GM21447 (cell line): ENCODE results near the gene PHPT1.
"Not testable (repeated sequence)": the region's sequence is repeated elsewhere in the genome, so short reads cannot be mapped to it uniquely, and the experiment has no call there.

ENCODE experiments used
- ATAC-seq: cut with Tn5 transposase; IDR thresholded peaks from one replicate; pipeline ENCODE4 v1.9.1; 2021; ENCODE audit not compliant: unreplicated experiment

The PHPT1 gene

GRCh38 chr9:136823136-136824046, 25.8 kb upstream of the PHPT1 start:
- no peak for ATAC-seq

GRCh38 chr9:136824496-136825225, 24.5 kb upstream of the PHPT1 start:
- ATAC-seq = no peak

GRCh38 chr9:136825295-136826187, 23.7 kb upstream of the PHPT1 start:
- no peak for ATAC-seq

GRCh38 chr9:136826188-136826541, 23.0 kb upstream of the PHPT1 start:
- ATAC-seq = no peak

DNA sequence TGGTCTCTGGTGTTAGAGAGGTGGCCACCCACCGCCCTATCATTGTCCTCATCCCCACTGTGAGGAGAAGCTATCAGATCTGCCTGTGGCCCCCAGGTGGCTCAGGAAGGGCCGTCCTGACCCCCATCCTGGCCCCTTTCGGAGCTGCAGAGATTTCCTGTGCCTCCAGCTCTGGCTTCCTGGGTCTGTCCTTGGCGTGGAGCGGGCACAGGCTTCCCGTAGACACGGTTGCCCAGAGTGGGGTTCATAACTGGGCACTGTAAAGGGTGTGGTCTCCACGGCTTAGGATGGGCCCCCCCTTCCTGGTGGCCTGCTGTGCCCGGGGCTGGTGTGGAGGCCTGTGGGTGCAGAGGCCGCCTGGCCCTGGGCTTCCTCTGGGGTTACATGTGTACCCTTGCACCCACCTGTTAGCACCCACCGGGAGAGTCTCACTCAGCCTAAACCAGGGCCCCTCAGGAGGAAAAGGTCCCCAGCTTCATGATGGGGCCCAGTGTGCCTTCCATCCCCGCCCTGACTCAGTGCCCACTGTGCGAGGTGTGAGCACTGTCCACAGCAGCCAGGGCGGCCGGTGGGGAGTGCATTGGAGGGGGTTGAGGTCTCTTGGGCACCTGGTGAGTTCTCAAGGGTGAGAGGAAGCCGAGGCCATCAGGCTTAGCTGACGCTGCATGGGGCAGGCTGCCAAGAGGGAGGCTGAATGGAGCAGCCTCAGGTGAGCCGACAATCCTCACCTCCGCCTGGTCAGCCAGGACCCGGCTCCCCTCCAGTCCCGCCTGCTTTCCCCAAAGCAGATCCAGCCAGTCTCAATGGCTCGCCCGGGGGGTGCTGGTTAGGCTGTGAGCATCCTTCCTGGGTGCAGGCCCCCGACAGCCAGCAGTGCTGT, 22.3 kb upstream of the PHPT1 start:
- ATAC-seq = no peak

GRCh38 chr9:136827794-136828473, 21.3 kb upstream of the PHPT1 start:
- ATAC-seq = no peak

DNA sequence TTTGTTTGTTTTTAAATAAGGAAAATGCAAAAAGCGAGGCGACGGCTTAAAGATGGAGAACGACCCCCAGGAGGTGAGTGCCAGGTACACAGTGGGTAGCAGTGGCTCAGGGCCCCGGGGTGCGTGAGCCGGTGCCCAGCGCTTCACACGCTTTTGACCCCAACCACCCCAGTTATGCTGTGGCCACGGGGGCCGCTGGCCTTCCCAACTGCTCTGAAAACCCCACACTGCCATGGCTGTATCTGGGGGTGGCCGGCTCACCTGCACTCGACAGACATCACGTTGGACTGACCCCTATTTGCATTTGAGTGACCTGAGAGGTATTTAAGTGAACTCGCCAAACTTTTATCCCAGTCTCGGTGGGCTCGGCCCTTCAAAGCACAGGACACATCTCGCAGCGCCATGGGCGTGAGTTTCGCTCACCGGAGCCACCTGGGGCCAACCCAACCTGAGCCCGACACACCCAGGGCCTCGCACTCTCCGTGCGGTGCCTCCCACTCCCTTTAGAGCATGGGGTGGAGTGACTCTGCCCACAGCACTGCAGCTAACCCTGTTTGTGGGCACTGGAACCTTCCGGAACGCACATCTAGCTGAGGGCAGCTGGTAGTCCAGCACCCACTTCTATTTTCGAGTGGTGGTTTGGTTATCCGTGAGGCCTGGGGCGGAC, 20.6 kb upstream of the PHPT1 start:
- ATAC-seq = no peak

GRCh38 chr9:136829412-136829811, 19.8 kb upstream of the PHPT1 start:
- ATAC-seq = no peak

- no peak for ATAC-seq
Measured at GRCh38 chr9:136829981-136830885, 19.0 kb upstream of the PHPT1 start.

DNA sequence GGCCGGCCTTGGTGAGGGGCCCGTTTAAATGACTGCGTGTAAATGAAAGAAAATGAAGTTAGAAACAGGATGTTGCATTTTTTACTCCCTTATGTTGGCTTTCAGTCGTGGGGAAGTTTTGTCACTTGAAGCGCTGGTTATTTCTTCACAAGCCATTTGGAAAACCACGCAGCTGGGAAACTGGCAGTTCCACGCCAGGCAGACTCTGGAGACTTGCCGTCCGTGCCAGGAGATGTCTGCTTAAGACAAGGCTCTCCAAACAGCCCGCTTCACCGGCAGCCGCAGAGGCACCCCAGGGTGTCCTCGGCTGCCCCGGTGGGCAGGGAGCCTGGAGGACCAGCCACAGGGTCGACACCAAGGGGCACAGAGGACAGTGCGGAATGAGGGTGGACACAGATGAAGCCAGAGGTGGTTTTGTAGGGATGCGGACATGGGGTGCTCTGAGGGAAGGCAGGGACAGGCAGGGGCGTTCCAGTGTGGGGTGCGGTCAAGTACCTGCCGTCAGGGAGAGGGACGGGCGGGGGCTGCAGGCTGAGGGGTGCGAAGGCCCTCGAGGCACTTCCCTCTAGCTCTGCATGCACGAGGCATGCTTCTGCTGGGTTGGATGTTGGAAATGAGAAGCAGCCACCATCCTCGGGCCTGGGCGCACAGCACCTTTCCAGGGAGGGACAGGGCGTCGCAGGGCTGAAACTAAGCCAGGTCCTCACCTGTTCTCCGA, 18.0 kb upstream of the PHPT1 start:
- ATAC-seq = no peak

DNA sequence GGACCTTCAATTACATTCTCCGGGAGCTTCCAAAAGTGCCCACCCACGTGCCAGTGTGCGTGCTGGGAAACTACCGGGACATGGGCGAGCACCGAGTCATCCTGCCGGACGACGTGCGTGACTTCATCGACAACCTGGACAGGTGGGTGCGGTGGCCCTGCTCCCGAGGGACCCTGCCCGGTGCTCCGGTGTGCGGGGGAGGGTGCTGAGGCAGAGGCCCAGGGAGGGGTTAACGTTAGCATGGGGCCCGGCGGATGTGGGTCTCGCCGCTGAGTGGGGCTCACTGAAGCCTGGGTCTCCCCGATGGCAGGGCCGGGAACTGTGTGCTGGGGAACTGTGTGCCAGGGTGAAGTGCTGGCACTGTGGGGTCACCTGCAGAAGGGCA, 17.5 kb upstream of the PHPT1 start:
- no peak for ATAC-seq

- no peak for ATAC-seq
Measured at GRCh38 chr9:136832581-136832980, 16.6 kb upstream of the PHPT1 start.

- ATAC-seq = not testable (repeated sequence)
Measured at GRCh38 chr9:136833381-136834048, 15.7 kb upstream of the PHPT1 start.

- no peak for ATAC-seq
Measured at GRCh38 chr9:136835162-136835931, 13.9 kb upstream of the PHPT1 start.

- no peak for ATAC-seq
Measured at GRCh38 chr9:136835932-136836904, 13.0 kb upstream of the PHPT1 start.
